Bronchial epithelial cell (primary cell): ENCODE data around the gene CPNE8. TPM values are rescaled to one million over a fixed set of nuclear protein-coding genes. Genes with fewer than 3 reads are reported as not detected.

Experiments
- DNase-seq: peaks from one replicate; pipeline ENCODE4 v3.0.0-alpha.2; 2010; ENCODE audit warnings: low read depth
- FAIRE-seq: peaks from 2 replicates; lab custom pipeline; 2011; peaks lifted over from hg19 to GRCh38; lab: Jason Lieb, UNC
- H3K27me3 ChIP-seq: 2 replicates; pipeline ENCODE4 v1.5.1; 2011; ENCODE audit warnings: low read length; ENCODE audit not compliant: control insufficient read depth, insufficient read depth
- H3K36me3 ChIP-seq: 2 replicates; pipeline ENCODE4 v1.5.1; 2011; ENCODE audit warnings: low read length; ENCODE audit not compliant: control insufficient read depth, insufficient read depth
- H3K4me3 ChIP-seq: 2 replicates; pipeline ENCODE4 v1.5.1; 2011; ENCODE audit warnings: mild to moderate bottlenecking, low read depth, low read length, control low read depth
- total RNA-seq: library from RNA; depleted of rRNA; stranded (reverse); fragments of >200 nt; gene quantifications from 2 replicates; pipeline ENCODE4 v1.2.1, GENCODE V29; 2014
- TF ChIP-seq, protein P1 (sequence below): IDR thresholded peaks from 2 replicates; pipeline ENCODE4 v1.5.1; 2011; ENCODE audit warnings: mild to moderate bottlenecking, moderate library complexity, low read length, control low read depth, inconsistent platforms; ENCODE audit not compliant: insufficient read depth, severe bottlenecking

The CPNE8 gene
- 6.8 and 7.1 TPM in 2 replicates for total RNA-seq

DNA sequence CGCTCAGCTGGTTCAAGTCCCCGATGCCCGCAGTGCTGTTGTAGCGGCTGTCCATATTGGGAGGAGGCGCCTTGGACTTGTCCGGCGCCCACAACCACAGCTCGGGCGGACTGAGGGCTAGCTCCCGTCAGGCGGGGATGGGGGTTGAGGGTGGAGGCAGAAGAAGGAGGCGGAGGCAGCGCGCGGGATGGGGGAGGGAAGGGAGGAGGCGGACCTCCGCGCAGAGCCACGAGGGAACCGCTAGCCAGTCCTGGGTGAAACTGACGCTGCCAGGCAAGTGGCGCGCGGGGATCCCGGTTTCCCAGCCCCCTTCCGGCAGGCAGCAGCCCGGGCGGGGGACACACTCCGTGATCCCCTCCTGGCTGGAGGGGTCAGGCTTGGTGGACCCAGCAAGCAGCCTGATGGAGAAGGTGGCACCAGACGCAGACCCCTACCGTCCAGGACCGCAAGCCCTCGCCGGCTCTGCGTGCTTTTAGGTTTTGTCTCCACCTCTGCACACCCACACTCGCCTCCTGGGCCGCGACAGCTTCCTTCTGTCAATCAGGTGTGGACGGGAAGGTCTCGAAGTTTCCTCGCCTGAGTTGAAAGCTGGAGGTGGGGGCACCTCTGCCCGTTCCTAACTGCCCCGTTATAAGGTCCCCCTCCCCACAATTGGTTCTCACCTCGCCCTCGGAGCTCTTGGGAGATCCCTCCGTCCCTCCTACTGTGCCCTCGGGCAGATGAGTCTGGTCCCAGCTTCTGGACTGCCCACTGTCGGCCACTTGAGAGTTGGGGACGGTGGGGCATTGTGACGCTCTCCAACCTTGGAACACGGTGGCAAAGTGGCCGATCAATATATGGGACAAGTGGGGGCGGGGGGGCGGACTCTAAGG lies at the start of gene CPNE8:
Gene CPNE8 (minus strand): TSS at position 112 of the 872 bp plus-strand sequence. CDS start 57 bp downstream, at position 55.
- H3K4me3 ChIP-seq = peak within 1 kb of the TSS; percentile 67
- TF ChIP-seq, protein P1, sequence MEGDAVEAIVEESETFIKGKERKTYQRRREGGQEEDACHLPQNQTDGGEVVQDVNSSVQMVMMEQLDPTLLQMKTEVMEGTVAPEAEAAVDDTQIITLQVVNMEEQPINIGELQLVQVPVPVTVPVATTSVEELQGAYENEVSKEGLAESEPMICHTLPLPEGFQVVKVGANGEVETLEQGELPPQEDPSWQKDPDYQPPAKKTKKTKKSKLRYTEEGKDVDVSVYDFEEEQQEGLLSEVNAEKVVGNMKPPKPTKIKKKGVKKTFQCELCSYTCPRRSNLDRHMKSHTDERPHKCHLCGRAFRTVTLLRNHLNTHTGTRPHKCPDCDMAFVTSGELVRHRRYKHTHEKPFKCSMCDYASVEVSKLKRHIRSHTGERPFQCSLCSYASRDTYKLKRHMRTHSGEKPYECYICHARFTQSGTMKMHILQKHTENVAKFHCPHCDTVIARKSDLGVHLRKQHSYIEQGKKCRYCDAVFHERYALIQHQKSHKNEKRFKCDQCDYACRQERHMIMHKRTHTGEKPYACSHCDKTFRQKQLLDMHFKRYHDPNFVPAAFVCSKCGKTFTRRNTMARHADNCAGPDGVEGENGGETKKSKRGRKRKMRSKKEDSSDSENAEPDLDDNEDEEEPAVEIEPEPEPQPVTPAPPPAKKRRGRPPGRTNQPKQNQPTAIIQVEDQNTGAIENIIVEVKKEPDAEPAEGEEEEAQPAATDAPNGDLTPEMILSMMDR = no peak
- peak; percentile 53 for DNase-seq
- no peak for FAIRE-seq
- H3K36me3 ChIP-seq = no peaks in the 10 kb centered on the region
- H3K27me3 ChIP-seq = no peaks in the 10 kb centered on the region

DNA sequence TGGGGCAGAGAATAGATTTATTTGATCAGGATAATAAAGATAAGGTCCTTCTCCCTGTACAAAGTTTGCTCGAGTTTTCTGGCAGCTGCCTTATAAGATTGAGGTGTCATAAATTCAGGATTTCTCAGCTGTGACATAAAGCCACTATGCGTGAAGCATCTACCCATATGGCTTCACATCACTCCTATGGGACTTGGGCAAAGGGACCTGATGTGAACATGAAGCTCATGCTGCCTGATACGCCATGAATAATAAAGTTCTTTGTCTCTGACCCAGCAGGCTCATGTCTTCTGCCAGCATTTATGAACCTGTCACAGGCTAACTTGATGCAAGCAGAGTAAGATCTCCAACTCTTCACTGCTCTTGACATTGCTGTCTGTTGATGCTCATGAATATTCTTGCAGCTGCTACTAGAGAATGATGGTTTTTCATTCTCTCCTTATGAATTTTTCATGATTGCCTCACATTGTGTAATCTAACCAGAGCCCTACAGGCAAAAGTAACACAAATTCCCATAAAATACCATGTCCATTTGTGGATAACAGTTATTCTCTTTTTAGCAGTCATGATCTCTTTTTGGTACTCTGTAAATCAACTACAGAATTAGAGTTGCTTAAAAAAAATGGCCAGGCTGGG lies 49.0 kb upstream of the CPNE8 start:
- FAIRE-seq (no peak), DNase-seq (no peak)
- Histone ChIP-seq H3K27me3 (no peaks in the 10 kb centered on the region), H3K4me3 (no peak overlapping the region), H3K36me3 (no peaks in the 10 kb centered on the region)
- TF ChIP-seq, protein P1 = no peak

DNA sequence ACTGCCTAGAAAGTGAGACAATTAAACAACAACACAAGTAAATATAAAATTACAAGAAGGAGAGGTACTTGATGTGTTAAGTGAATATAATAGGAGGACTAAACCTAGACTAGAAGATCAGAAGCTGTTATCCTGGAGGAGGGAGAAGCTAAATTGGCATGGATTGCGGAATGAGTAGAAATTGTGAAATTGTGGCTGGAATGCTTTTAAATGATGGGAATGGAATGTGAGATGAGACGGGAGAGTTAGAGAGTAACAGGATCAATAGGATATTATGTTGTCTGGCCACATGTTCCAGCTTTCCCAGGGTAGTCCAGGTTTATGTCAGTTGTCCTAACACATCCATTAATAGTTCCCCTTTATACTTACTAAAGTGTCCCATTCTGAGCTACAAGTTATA lies 44.0 kb upstream of the CPNE8 start:
- FAIRE-seq = no peak

DNA sequence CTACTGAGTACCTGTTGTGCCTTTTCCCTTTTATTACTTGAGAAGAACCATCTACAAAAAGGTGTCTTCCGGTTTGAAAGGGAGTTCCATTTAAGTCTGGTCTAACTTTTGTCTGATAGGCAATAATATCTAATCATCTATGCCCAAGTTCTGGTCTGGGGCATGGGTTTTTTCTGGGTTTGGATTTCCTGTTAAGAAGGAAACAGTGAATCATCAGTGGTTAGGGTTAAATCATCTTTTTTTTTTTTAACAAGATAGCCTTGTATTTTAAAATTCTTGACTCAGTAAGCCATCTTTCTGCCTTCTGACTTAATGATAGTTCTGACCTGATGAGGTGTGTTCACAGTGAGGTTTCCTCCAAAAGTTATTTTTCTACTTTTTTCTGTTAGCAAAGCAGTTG lies 29.3 kb upstream of the CPNE8 start:
- FAIRE-seq = no peak
- no peaks in the 10 kb centered on the region for H3K27me3 ChIP-seq
- DNase-seq = peak; percentile 64
- TF ChIP-seq, protein P1 = no peak
- no peak overlapping the region for H3K4me3 ChIP-seq
- no peaks in the 10 kb centered on the region for H3K36me3 ChIP-seq

More for the DNA sequence above, 44.0 kb upstream of the CPNE8 start:
- no peaks in the 10 kb centered on the region for H3K27me3 ChIP-seq
- TF ChIP-seq, protein P1 = no peak
- H3K36me3 ChIP-seq = no peaks in the 10 kb centered on the region
- no peak for DNase-seq
- H3K4me3 ChIP-seq = no peak overlapping the region

DNA sequence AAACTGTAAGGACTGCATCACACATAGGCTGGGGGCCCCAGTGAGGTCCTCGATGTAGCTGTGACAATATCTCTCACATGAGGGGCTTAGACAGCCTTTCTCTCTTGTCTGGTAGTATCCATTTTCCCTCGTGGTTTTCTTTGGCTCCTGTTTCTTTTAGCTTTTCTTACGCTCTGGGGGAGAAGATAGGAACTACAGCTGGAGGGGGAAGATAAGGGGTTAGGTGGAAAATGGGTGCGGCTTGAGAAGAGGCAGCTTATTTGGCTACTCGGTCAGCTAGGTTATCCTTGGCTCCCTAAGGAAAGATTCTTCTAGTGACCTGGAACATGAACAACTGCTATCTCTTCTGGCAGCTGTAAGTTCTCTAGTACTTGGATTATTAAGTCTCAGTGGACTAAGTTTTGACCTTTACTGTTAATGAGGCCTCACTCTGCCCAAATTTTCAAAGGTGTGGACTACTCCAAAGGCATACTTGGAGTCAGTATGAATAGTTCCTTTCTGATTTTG lies 28.7 kb upstream of the CPNE8 start:
- TF ChIP-seq, protein P1 = no peak
- Histone ChIP-seq H3K4me3 (no peak overlapping the region), H3K36me3 (no peaks in the 10 kb centered on the region), H3K27me3 (no peaks in the 10 kb centered on the region)
- DNase-seq = no peak
- no peak for FAIRE-seq
